AG04450 (cell line): ENCODE data around the gene CEP131. TPM values are rescaled to one million over a fixed set of nuclear protein-coding genes. Genes with fewer than 3 reads are reported as not detected.

Experiments used
- CTCF ChIA-PET: fragments of 300-600, 350-600 bp; formaldehyde crosslinking; extraction: SDS; loops from one replicate; lab custom pipeline; 2022; ENCODE audit warnings: antibody characterized with exemption, inconsistent platforms; lab: Charles Lee
- POLR2A ChIA-PET: fragments of 350-600 bp; formaldehyde crosslinking; extraction: SDS; loops from one replicate; lab custom pipeline; 2021; ENCODE audit warnings: antibody characterized with exemption, inconsistent platforms; lab: Yijun Ruan, JAX
- DNase-seq: peaks from one replicate; pipeline ENCODE4 v3.0.0-alpha.2; 2011; ENCODE audit warnings: low read depth, low spot score
- H3K27ac ChIP-seq: one replicate; pipeline ENCODE4 v1.5.1; 2012; ENCODE audit warnings: low read depth, low read length, control low read depth
- H3K27me3 ChIP-seq: one replicate; pipeline ENCODE4 v1.6.0; 2012; ENCODE audit warnings: low read length; ENCODE audit not compliant: control insufficient read depth, insufficient read depth
- H3K4me3 ChIP-seq: 2 replicates; pipeline ENCODE4 v1.5.1; 2011; ENCODE audit warnings: mild to moderate bottlenecking, low read depth, low read length, control low read depth
- H3K9me3 ChIP-seq: 2 replicates; pipeline ENCODE4 v1.5.1; 2012; ENCODE audit warnings: low read length; ENCODE audit not compliant: control insufficient read depth, insufficient read depth
- CTCF ChIP-seq: IDR thresholded peaks from 2 replicates; pipeline ENCODE4 v1.5.1; 2011; ENCODE audit warnings: low read depth, low read length, control low read depth, inconsistent platforms
- polyA plus RNA-seq: library from polyadenylated mRNA; depleted of rRNA; stranded (reverse); fragments of >200 nt; gene quantifications from 2 replicates; pipeline ENCODE4 v1.2.3, GENCODE V29; 2011

The CEP131 gene
- polyA plus RNA-seq, 1 experiment, result 2.2 TPM

- Histone ChIP-seq H3K4me3 (no peak overlapping the region), H3K27ac (no peak overlapping the region), H3K9me3 (no peaks in the 10 kb centered on the region; the same call in 1 of the 2 replicates), H3K27me3 (no peaks in the 10 kb centered on the region)
- CTCF ChIA-PET, result interaction anchor here (0.7 to 2.0 kb wide), 2 partner anchors 10 to 48 kb away, joined by 3 to 6 read pairs; no protein-coding TSS in a partner anchor
- no peak for DNase-seq
- TF ChIP-seq CTCF, result no peak
- POLR2A ChIA-PET, result no interaction called here
These were observed 31.6 kb downstream of the CEP131 start for GRCh38 chr17:81191116-81191515.

DNA sequence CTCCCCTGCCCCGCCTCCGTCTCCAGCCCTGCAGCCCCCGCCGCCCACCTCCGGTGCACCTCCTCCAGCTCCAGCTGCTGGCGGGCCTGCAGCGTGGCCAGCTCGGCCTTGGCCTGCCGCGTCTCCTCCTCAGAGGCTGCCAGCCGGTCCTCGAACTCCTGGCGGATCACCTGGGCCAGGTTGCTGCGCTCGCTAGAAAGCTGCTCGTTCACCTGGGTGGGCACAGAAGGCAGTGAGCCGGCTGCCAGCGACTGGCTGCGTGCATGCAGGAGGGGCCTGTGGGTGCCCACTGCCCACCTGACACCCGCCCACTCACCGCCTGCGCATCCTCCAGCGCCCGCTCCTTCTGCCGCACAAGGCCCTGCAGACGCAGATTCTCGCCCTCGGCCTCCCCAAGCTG, 32.2 kb downstream of the CEP131 start:
- no peaks in the 10 kb centered on the region for H3K27me3 ChIP-seq
- H3K4me3 ChIP-seq, result no peak overlapping the region
- no peak for TF ChIP-seq CTCF
- POLR2A ChIA-PET, result no interaction called here
- no peaks in the 10 kb centered on the region; the same call in 1 of the 2 replicates for H3K9me3 ChIP-seq
- no peak for DNase-seq
- no peak overlapping the region for H3K27ac ChIP-seq
- CTCF ChIA-PET, result interaction anchor here (0.7 to 2.0 kb wide), 2 partner anchors 10 to 48 kb away, joined by 3 to 6 read pairs; no protein-coding TSS in a partner anchor

GRCh38 chr17:81189670-81190530, 32.9 kb downstream of the CEP131 start:
- H3K27me3 ChIP-seq, result no peaks in the 10 kb centered on the region
- DNase-seq, result no peak
- TF ChIP-seq CTCF, result no peak
- H3K27ac ChIP-seq, result no peak overlapping the region
- no peak overlapping the region for H3K4me3 ChIP-seq
- POLR2A ChIA-PET, result no interaction called here
- H3K9me3 ChIP-seq, result no peaks in the 10 kb centered on the region; the same call in 1 of the 2 replicates
- CTCF ChIA-PET, result interaction anchor here (2.0 kb wide), 1 partner anchor 11 kb away, joined by 6 read pairs; no protein-coding TSS in a partner anchor

DNA sequence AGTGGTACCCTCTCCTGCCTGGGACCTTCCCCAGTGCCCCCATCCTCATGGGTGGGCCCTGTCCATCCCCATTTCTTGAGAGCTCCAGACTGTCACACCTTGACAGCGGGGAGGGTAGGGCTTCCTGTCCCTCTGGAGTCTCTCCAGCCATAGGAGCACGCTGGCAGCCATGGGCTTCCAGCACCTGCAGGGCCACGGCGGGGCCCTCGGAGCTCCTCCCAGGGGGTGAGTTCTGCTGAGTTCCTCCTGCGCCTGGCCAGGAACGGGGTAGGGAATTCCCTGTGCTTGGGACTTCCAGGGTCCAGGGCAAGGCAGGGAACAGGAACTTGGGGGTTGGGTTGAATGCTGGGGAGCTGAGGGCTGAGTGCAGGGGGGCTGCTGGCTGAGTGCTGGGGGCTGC, 33.7 kb downstream of the CEP131 start:
- Histone ChIP-seq H3K4me3 (no peak overlapping the region), H3K27me3 (peaks cover 6% of the 10 kb centered on the region), H3K9me3 (peaks cover 2% of the 10 kb centered on the region; the same call in 1 of the 2 replicates), H3K27ac (no peak overlapping the region)
- TF ChIP-seq CTCF, result no peak
- DNase-seq, result no peak
- POLR2A ChIA-PET, result no interaction called here
- CTCF ChIA-PET, result no interaction called here

GRCh38 chr17:81188491-81188840, 34.3 kb downstream of the CEP131 start:
- CTCF ChIA-PET, result no interaction called here
- Histone ChIP-seq H3K9me3 (peaks cover 7% of the 10 kb centered on the region; the same call in 1 of the 2 replicates), H3K27ac (no peak overlapping the region), H3K4me3 (no peak overlapping the region), H3K27me3 (peaks cover 8% of the 10 kb centered on the region)
- TF ChIP-seq CTCF, result no peak
- POLR2A ChIA-PET, result no interaction called here
- DNase-seq, result no peak
